Body of pancreas (tissue), 4 donors: ENCODE results near the gene MMP2. TPM values are rescaled to one million over a fixed set of nuclear protein-coding genes. Genes with fewer than 3 reads are reported as not detected.

ENCODE experiments used
- ATAC-seq: fragments of 150-250 bp; one replicate; pipeline ENCODE4 v1.9.1; 2016
- DNase-seq, 4 donors: peaks; one replicate each; pipeline ENCODE4 v3.0.0-alpha.2; 2019
- H3K27ac ChIP-seq, 4 donors: fragments of 200-600 bp; sonication (generic); 1 replicate in 3 of 4; 2 replicates in 1 of 4; pipeline versions ENCODE4 v1.5.1 to v1.6.1; 2016 to 2019; ENCODE audit warnings: mild to moderate bottlenecking in 1 of 4, mixed read lengths in 1 of 4, moderate library complexity in 1 of 4
- H3K27me3 ChIP-seq, 2 donors: fragments of 200-600 bp; sonication (generic); one replicate each; pipeline ENCODE4 v1.6.0; 2016; ENCODE audit warnings: mild to moderate bottlenecking in 1 of 2
- H3K36me3 ChIP-seq, 2 donors: fragments of 200-600 bp; sonication (generic); replicated peaks in 1 of 2; 2 replicates each; pipeline ENCODE4 v1.5.1; 2016; ENCODE audit warnings: low read depth in 2 of 2; ENCODE audit not compliant: insufficient read depth in 1 of 2
- H3K4me1 ChIP-seq: fragments of 200-600 bp; sonication (generic); one replicate; pipeline ENCODE4 v1.6.0; 2016
- H3K4me3 ChIP-seq, 2 donors: fragments of 200-600 bp; sonication (generic); 1 replicate in 1 of 2; 2 replicates in 1 of 2; pipeline ENCODE4 v1.5.1; 2016 to 2019
- H3K9me3 ChIP-seq, 3 donors: fragments of 200-600 bp; sonication (generic); 1 replicate in 2 of 3; 2 replicates in 1 of 3; pipeline ENCODE4 v1.5.1; 2016
- POLR2A ChIP-seq, 3 donors: fragments of 450-650 bp; IDR thresholded peaks; one replicate each; pipeline ENCODE4 v1.6.1; 2016; ENCODE audit warnings: antibody characterized with exemption in 3 of 3, mild to moderate bottlenecking in 2 of 3
- WGBS, 2 donors: methylation state at CpG; one replicate each; pipeline ENCODE4 v1.1.5; 2017; 5-methylcytosine and 5-hydroxymethylcytosine counted together
- intact Hi-C: fragments of 100-400 bp; cut with DNase I; formaldehyde crosslinking; loops from one replicate; pipeline ENCODE4 v1.15.1; 2023
- total RNA-seq, 2 donors: library from RNA; depleted of rRNA; stranded (reverse); fragments of >200 nt; gene quantifications; one replicate each; pipeline ENCODE4 v1.1.0, GENCODE V29; 2016
- TF ChIP-seq, protein P1 (sequence below), 7 experiments: fragments of 450-650 bp in 4 of 7; fragments of 200-600 bp in 3 of 7; sonication (generic) in 3 of 7; IDR thresholded peaks; one replicate each; pipeline ENCODE4 v1.5.1; 2016 to 2019; ENCODE audit warnings: antibody characterized with exemption in 7 of 7

MMP2 gene
- total RNA-seq, 2 donors from 2014 or later: 58.7 to 76.0 TPM

DNA sequence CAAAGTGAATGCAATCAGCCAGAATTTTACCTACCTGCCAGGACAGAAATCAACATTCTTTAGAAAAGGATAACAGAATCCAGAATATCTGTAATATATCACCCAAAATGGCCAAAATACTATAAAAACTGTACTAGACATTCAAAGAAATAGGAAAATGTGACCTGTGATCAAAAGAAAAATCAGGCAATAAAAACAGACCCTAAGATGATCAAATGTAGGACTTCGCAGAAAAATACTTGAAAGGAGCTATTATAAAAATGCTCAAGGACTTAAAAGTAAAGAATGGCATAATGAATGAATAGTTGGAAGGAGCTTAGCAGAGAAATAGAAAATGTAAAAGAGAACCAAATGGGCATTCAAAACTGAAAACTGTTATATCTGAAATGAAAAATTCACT lies 33.9 kb downstream of the MMP2 start:
- WGBS, 2 donors: 89 to 97% methylated on average over 1 of the region's 1 CpG

DNA sequence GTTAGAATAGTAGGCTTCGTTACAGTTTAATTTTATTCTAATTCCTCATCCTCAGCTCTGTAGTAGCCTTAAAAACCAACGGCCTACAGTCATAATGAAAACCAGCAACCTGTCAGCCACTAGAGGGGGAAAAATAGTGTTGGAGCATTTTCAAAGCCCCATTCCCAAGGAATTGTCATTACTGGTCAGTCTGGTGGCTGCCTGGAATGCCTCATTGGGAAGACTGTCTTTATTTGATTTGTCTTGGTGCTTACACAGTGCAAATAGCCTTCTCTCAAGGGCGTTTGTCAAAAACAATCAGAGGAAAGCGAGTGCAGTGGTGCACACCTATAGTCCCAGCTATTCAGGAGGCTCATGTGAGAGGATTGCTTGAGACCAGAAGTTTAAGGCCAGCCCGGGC lies 34.6 kb downstream of the MMP2 start:
- TF ChIP-seq, protein P1, sequence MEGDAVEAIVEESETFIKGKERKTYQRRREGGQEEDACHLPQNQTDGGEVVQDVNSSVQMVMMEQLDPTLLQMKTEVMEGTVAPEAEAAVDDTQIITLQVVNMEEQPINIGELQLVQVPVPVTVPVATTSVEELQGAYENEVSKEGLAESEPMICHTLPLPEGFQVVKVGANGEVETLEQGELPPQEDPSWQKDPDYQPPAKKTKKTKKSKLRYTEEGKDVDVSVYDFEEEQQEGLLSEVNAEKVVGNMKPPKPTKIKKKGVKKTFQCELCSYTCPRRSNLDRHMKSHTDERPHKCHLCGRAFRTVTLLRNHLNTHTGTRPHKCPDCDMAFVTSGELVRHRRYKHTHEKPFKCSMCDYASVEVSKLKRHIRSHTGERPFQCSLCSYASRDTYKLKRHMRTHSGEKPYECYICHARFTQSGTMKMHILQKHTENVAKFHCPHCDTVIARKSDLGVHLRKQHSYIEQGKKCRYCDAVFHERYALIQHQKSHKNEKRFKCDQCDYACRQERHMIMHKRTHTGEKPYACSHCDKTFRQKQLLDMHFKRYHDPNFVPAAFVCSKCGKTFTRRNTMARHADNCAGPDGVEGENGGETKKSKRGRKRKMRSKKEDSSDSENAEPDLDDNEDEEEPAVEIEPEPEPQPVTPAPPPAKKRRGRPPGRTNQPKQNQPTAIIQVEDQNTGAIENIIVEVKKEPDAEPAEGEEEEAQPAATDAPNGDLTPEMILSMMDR (IDR thresholded peaks at IDR 0.05): no peak
- no peak for TF ChIP-seq POLR2A (IDR thresholded peaks at IDR 0.05)
- Histone ChIP-seq H3K4me3 (no peak overlapping the region), H3K27ac (no peak overlapping the region), H3K9me3 (no peaks in the 10 kb centered on the region), H3K4me1 (peaks cover 12% of the 10 kb centered on the region), H3K27me3 (no peaks in the 10 kb centered on the region), H3K36me3 (no peaks in the 10 kb centered on the region)
- intact Hi-C loops: no loop called here
- WGBS, 2 donors: 80 to 81% methylated on average over 5 of the region's 5 CpGs
- DNase-seq (no peak), ATAC-seq (no peak)

More for the DNA sequence above, 33.9 kb downstream of the MMP2 start:
- Histone ChIP-seq H3K36me3 (no peaks in the 10 kb centered on the region), H3K4me3 (no peak overlapping the region), H3K27ac (no peak overlapping the region), H3K4me1 (peaks cover 12% of the 10 kb centered on the region), H3K9me3 (no peaks in the 10 kb centered on the region), H3K27me3 (no peaks in the 10 kb centered on the region)
- no peak for ATAC-seq
- no peak for TF ChIP-seq POLR2A (IDR thresholded peaks at IDR 0.05)
- TF ChIP-seq, protein P1 (IDR thresholded peaks at IDR 0.05): no peak
- intact Hi-C loops: no loop called here
- DNase-seq: no peak

DNA sequence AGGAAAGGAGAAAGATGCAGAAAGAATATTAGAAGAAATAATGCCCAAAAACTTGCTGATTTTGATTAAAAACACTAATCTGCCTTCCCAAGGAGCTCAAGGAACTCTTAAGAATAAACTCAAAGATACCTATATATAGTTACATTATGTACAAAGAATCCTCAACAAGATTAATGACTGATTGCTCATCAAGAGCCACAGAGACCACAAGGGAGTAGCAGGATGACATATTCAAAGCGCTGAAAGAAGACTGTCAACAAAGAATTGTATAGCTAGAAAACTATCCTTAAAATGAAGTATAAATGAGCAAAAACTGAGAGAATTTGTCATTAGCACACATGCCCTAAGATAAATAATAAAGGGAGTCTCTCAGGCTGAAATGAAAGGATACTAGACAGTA lies 36.1 kb downstream of the MMP2 start:
- H3K4me1 ChIP-seq: no peaks in the 10 kb centered on the region
- no peak overlapping the region for H3K27ac ChIP-seq
- no peak overlapping the region for H3K4me3 ChIP-seq
- ATAC-seq: no peak
- TF ChIP-seq POLR2A (IDR thresholded peaks at IDR 0.05): no peak
- 100% methylated on average over 1 of the region's 1 CpG for WGBS, 2 donors
- no peaks in the 10 kb centered on the region for H3K9me3 ChIP-seq
- no peak for DNase-seq
- no peaks in the 10 kb centered on the region for H3K27me3 ChIP-seq
- intact Hi-C loops: no loop called here
- H3K36me3 ChIP-seq: no peaks in the 10 kb centered on the region

DNA sequence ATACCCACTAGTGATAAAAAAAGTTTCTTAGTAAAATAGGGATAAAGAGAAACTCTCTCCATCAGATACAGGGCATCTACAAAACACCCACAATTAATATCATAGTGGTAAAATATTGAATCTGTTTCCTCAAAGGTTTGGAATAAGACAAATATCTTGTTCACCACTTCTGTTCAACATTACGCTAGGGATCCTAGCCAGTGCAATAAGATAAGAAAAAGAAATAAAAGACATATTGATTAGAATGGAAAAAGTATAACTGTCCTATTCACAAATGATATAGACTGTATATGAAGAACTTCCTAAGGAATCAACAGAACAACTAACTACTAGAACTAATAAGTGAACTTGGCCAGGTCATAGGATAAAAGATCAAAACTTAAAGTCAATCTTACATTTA lies 42.8 kb downstream of the MMP2 start:
- 26 to 37% methylated on average over 1 of the region's 1 CpG for WGBS, 2 donors
- H3K36me3 ChIP-seq: no peaks in the 10 kb centered on the region
- TF ChIP-seq POLR2A (IDR thresholded peaks at IDR 0.05): no peak
- TF ChIP-seq, protein P1 (IDR thresholded peaks at IDR 0.05): no peak

DNA sequence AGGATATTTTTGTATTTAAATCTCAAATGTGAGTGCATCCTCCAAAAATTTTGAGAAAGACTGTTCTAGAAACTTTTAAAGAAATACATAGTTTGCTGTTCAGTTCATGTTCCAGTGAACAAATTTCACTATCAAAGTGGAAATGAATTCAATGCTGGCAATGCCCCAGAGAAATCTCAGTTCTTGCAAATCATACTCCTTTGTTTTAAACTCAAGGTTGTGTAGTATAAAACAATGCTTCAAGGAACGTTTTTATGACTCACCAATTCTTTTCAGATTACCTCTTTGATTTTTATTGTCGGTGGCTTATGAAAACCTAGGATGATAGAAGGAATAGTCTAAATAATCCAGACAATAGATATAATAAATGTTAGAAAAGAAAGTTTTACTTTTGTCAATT lies 47.4 kb downstream of the MMP2 start:
- ATAC-seq (no peak), DNase-seq (no peak)
- no peaks in the 10 kb centered on the region for H3K4me1 ChIP-seq
- intact Hi-C loops: no loop called here
- H3K36me3 ChIP-seq: no peaks in the 10 kb centered on the region
- no peaks in the 10 kb centered on the region for H3K27me3 ChIP-seq
- H3K4me3 ChIP-seq: no peak overlapping the region
- WGBS, 2 donors: 23 to 33% methylated on average over 2 of the region's 2 CpGs
- peaks cover 0 to 5% (median 0%) of the 10 kb centered on the region in 3 donors for H3K9me3 ChIP-seq
- no peak overlapping the region for H3K27ac ChIP-seq
- TF ChIP-seq POLR2A (IDR thresholded peaks at IDR 0.05): no peak
- TF ChIP-seq, protein P1 (IDR thresholded peaks at IDR 0.05): no peak

More for the DNA sequence above, 42.8 kb downstream of the MMP2 start:
- H3K9me3 ChIP-seq: peaks cover 0 to 6% (median 0%) of the 10 kb centered on the region in 3 donors
- DNase-seq: no peak
- no peak overlapping the region for H3K27ac ChIP-seq
- ATAC-seq: no peak
- intact Hi-C loops: no loop called here
- no peaks in the 10 kb centered on the region for H3K4me1 ChIP-seq
- no peak overlapping the region for H3K4me3 ChIP-seq
- no peaks in the 10 kb centered on the region for H3K27me3 ChIP-seq
